HCT116 (cell line): ENCODE data around the gene SEPTIN5. TPM values are rescaled to one million over a fixed set of nuclear protein-coding genes. Genes with fewer than 3 reads are reported as not detected.

Source experiments
- ATAC-seq: fragments of 200-7000 bp; cut with Tn5 transposase; 2 replicates; pipeline ENCODE4 v1.9.1; 2020; ENCODE audit warnings: mild to moderate bottlenecking, moderate library complexity
- BruUV-seq: library from RNA; stranded (reverse); fragments of 400-500 nt; replicated peaks from 2 replicates; lab custom pipeline; 2021; lab: Mats Ljungman, UMichigan
- CTCF ChIA-PET: fragments of 300-600 bp; sonication (Branson Sonifier 250); formaldehyde crosslinking; loops from one replicate; lab custom pipeline; 2021; ENCODE audit warnings: antibody characterized with exemption; lab: Charles Lee
- POLR2A ChIA-PET: fragments of 300-600, 350-600 bp; sonication (Branson Sonifier 250); formaldehyde crosslinking; loops from one replicate; lab custom pipeline; 2021; ENCODE audit warnings: antibody characterized with exemption; lab: Charles Lee
- RAD21 ChIA-PET, 2 experiments: fragments of 300-600 bp; sonication (Branson Sonifier 250); formaldehyde crosslinking; loops; one replicate each; lab custom pipeline; 2023; ENCODE audit warnings: low total read pairs in 2 of 2; ENCODE audit not compliant: uncharacterized antibody in 2 of 2, unreplicated experiment in 2 of 2, low non-redundant PET in 1 of 2; lab: Charles Lee
- DNase-seq: peaks from one replicate; pipeline ENCODE4 v3.0.0-alpha.2; 2010; ENCODE audit warnings: low read depth, low spot score
- H2AFZ ChIP-seq: fragments of 200-600 bp; shearing (Covaris generic), sonication (generic); 2 replicates; pipeline ENCODE4 v1.6.1; 2017; ENCODE audit warnings: low read depth, mixed run types, mixed read lengths, antibody characterized with exemption, low read length; ENCODE audit not compliant: poor library complexity, severe bottlenecking
- H3K27ac ChIP-seq: 2 replicates; pipeline ENCODE4 v1.5.1; 2012; ENCODE audit warnings: low read depth, low read length
- H3K27me3 ChIP-seq: fragments of 200-600 bp; sonication (generic); 2 replicates; pipeline ENCODE4 v1.6.1; 2016; ENCODE audit warnings: mixed run types, low read length, mixed read lengths; ENCODE audit not compliant: insufficient read depth
- H3K36me3 ChIP-seq, 2 experiments: fragments of 200-500 bp in 1 of 2; fragments of 200-600 bp in 1 of 2; sonication (Bioruptor generic) in 1 of 2; sonication (generic) in 1 of 2; 2 replicates each; pipeline versions ENCODE4 v1.5.1 to v1.6.1; 2014 to 2016; ENCODE audit warnings: low read length in 2 of 2, inconsistent platforms in 1 of 2, mixed read lengths in 1 of 2, mixed run types in 1 of 2; ENCODE audit not compliant: insufficient read depth in 2 of 2, control insufficient read depth in 1 of 2
- H3K4me1 ChIP-seq, 2 experiments: fragments of 200-600 bp in 1 of 2; sonication (generic) in 1 of 2; 2 replicates each; pipeline versions ENCODE4 v1.5.1 to v1.6.1; 2012 to 2017; ENCODE audit warnings: low read length in 2 of 2, inconsistent platforms in 1 of 2, mild to moderate bottlenecking in 1 of 2, mixed read lengths in 1 of 2, mixed run types in 1 of 2, moderate library complexity in 1 of 2; ENCODE audit not compliant: insufficient read depth in 2 of 2, control insufficient read depth in 1 of 2
- H3K4me2 ChIP-seq: fragments of 200-600 bp; sonication (generic); 2 replicates; pipeline ENCODE4 v1.6.1; 2017; ENCODE audit warnings: mixed run types, low read length, mixed read lengths
- H3K4me3 ChIP-seq, 2 experiments: fragments of 200-600 bp in 1 of 2; sonication (generic) in 1 of 2; replicated peaks in 1 of 2; 2 replicates each; pipeline ENCODE4 v1.5.1; 2011 to 2016; ENCODE audit warnings: low read length in 2 of 2, control low read depth in 1 of 2, low read depth in 1 of 2, mild to moderate bottlenecking in 1 of 2, mixed read lengths in 1 of 2, mixed run types in 1 of 2
- H3K79me2 ChIP-seq: fragments of 200-600 bp; sonication (generic); 2 replicates; pipeline ENCODE4 v1.6.1; 2017; ENCODE audit warnings: mild to moderate bottlenecking, mixed run types, low read length, moderate library complexity, mixed read lengths; ENCODE audit not compliant: insufficient read depth
- H3K9ac ChIP-seq: fragments of 200-600 bp; sonication (generic); 2 replicates; pipeline ENCODE4 v1.6.1; 2016; ENCODE audit warnings: low read length, mixed read lengths
- H3K9me2 ChIP-seq: fragments of 200-600 bp; sonication (generic), shearing (Covaris generic); 2 replicates; pipeline ENCODE4 v1.6.1; 2017; ENCODE audit warnings: mixed run types, mild to moderate bottlenecking, moderate library complexity; ENCODE audit not compliant: insufficient read depth
- H3K9me3 ChIP-seq, 2 experiments: fragments of 200-500 bp in 1 of 2; fragments of 200-600 bp in 1 of 2; sonication (Bioruptor generic) in 1 of 2; sonication (generic) in 1 of 2; 2 replicates each; pipeline ENCODE4 v1.6.1; 2014 to 2017; ENCODE audit warnings: low read length in 2 of 2, mixed read lengths in 2 of 2, inconsistent platforms in 1 of 2, low read depth in 1 of 2, mild to moderate bottlenecking in 1 of 2, mixed run types in 1 of 2, moderate library complexity in 1 of 2; ENCODE audit not compliant: control insufficient read depth in 1 of 2, insufficient read depth in 1 of 2
- H4K20me1 ChIP-seq: fragments of 200-600 bp; sonication (generic), shearing (Covaris generic); 2 replicates; pipeline ENCODE4 v1.6.1; 2017; ENCODE audit warnings: mixed run types, mild to moderate bottlenecking, moderate library complexity; ENCODE audit not compliant: insufficient read depth
- CEBPB ChIP-seq: IDR thresholded peaks from 2 replicates; pipeline ENCODE4 v1.6.1; 2012; ENCODE audit warnings: low read depth
- EZH2 ChIP-seq: fragments of 200-600 bp; sonication (generic); IDR thresholded peaks from 2 replicates; pipeline ENCODE4 v1.6.1; 2017; ENCODE audit warnings: antibody characterized with exemption, mixed run types
- POLR2A ChIP-seq: IDR thresholded peaks from 2 replicates; pipeline ENCODE4 v1.7.0; 2011; ENCODE audit warnings: borderline replicate concordance; ENCODE audit not compliant: insufficient read depth, insufficient read length; ENCODE audit errors: extremely low read depth
- POLR2AphosphoS5 ChIP-seq: IDR thresholded peaks from 2 replicates; pipeline ENCODE4 v1.6.1; 2011; ENCODE audit warnings: mild to moderate bottlenecking, low read depth, low read length, moderate library complexity
- SRF ChIP-seq: IDR thresholded peaks from 2 replicates; pipeline ENCODE4 v1.6.1; 2012; ENCODE audit warnings: low read depth
- TCF7L2 ChIP-seq: IDR thresholded peaks from 2 replicates; pipeline ENCODE4 v1.7.0; 2011; ENCODE audit warnings: borderline replicate concordance, inconsistent platforms; ENCODE audit not compliant: insufficient read depth, insufficient read length; ENCODE audit errors: extremely low read depth
- ZNF274 ChIP-seq: fragments of 200-500 bp; sonication (Bioruptor generic); IDR thresholded peaks from 2 replicates; pipeline ENCODE4 v1.6.1; 2014; ENCODE audit warnings: mild to moderate bottlenecking, low read depth, low read length, inconsistent platforms
- intact Hi-C: fragments of 100-400 bp; cut with micrococcal nuclease; formaldehyde crosslinking; loops from 2 replicates; pipeline ENCODE4 v1.10.0; 2022
- total RNA-seq: library from RNA; stranded (reverse); gene quantifications from one replicate; pipeline ENCODE4 v1.2.1, GENCODE V29; 2021; ENCODE audit not compliant: unreplicated experiment
- TF ChIP-seq, protein P1 (sequence below): IDR thresholded peaks from 2 replicates; pipeline ENCODE4 v1.6.1; 2011; ENCODE audit warnings: mild to moderate bottlenecking, low read length, moderate library complexity; ENCODE audit not compliant: insufficient replicate concordance; ENCODE audit errors: extremely low read depth
- TF ChIP-seq, protein P2 (sequence below): IDR thresholded peaks from 2 replicates; pipeline ENCODE4 v1.6.1; 2012
- TF ChIP-seq, protein P3 (sequence below): IDR thresholded peaks from 2 replicates; pipeline ENCODE4 v1.6.1; 2012

SEPTIN5 gene
- total RNA-seq, 1 experiment from 2014 or later: 9.0 TPM

DNA sequence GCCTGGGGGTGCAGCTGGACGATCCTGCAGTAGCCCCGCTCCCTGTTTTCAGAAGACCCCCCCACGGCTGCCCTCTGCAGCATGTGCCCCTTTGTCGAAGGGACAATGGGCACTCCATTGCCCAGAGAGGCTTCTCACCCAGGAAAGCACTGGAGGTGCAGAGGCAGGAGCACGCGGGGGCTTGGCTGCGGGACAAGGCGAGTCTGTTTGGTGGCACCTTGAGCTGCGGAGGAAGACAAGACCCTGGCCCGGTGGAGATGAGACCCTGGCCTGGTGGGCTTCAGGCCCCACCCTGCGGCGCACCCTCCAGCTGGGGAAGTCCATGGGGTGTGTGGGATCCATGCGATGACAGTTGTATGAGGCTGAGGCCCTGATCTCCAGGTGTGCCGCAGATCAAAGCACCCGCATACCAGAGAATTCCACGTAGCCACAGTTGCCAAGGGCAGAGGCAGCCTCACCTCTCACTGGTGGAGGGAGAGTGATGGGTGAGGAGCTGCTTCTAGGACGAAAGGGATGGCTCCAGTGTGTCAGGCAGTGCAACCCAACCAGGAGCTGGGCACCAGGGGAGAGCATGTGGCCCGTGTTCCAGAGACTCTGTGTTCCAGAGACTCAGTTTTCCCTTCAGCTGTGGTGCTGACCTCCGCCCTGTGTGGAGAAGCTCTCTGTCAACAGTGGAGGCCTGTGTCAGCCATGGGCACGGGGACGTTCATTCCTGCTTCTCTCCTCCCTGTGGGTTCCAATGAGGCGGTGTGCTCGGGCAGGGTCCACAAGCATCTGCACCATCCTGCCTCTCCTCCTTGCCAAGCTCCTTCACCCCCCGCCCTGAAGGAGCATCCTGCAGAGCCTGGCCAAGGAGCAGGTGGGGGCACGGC, 56.3 kb downstream of the SEPTIN5 start:
- Histone ChIP-seq H3K9me2 (no peaks in the 10 kb centered on the region), H3K4me3 (no peak overlapping the region), H2AFZ (no peak overlapping the region), H4K20me1 (no peaks in the 10 kb centered on the region), H3K4me2 (no peak overlapping the region), H3K4me1 (peaks cover 7 to 15% of the 10 kb centered on the region in 2 experiments; a peak in 3 of 4 replicates), H3K79me2 (peaks cover 33% of the 10 kb centered on the region), H3K9ac (no peak overlapping the region), H3K9me3 (no peaks in the 10 kb centered on the region), H3K36me3 (no peaks in the 10 kb centered on the region), H3K27ac (no peak overlapping the region), H3K27me3 (no peaks in the 10 kb centered on the region)
- ChIA-PET CTCF (no interaction called here), RAD21 (no interaction called here), POLR2A (no interaction called here)
- ATAC-seq (no peak), DNase-seq (no peak)
- intact Hi-C loops: no loop called here
- no TSS peak for BruUV-seq
- TF ChIP-seq EZH2 (no peak), SRF (no peak), CEBPB (no peak), POLR2AphosphoS5 (no peak), TCF7L2 (no peak), ZNF274 (no peak), POLR2A (no peak)
- TF ChIP-seq, protein P1, sequence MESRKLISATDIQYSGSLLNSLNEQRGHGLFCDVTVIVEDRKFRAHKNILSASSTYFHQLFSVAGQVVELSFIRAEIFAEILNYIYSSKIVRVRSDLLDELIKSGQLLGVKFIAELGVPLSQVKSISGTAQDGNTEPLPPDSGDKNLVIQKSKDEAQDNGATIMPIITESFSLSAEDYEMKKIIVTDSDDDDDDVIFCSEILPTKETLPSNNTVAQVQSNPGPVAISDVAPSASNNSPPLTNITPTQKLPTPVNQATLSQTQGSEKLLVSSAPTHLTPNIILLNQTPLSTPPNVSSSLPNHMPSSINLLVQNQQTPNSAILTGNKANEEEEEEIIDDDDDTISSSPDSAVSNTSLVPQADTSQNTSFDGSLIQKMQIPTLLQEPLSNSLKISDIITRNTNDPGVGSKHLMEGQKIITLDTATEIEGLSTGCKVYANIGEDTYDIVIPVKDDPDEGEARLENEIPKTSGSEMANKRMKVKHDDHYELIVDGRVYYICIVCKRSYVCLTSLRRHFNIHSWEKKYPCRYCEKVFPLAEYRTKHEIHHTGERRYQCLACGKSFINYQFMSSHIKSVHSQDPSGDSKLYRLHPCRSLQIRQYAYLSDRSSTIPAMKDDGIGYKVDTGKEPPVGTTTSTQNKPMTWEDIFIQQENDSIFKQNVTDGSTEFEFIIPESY: no peak
- TF ChIP-seq, protein P2, sequence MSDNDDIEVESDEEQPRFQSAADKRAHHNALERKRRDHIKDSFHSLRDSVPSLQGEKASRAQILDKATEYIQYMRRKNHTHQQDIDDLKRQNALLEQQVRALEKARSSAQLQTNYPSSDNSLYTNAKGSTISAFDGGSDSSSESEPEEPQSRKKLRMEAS: no peak
- TF ChIP-seq, protein P3, sequence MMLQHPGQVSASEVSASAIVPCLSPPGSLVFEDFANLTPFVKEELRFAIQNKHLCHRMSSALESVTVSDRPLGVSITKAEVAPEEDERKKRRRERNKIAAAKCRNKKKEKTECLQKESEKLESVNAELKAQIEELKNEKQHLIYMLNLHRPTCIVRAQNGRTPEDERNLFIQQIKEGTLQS: no peak
